GM18499 (cell line): Measurements from ENCODE around the gene NSUN2.
"Not testable (repeated sequence)": the region's sequence is repeated elsewhere in the genome, so short reads cannot be mapped to it uniquely, and the experiment has no call there.

ENCODE experiments used
- ATAC-seq: cut with Tn5 transposase; IDR thresholded peaks from one replicate; pipeline ENCODE4 v1.9.1; 2021; ENCODE audit warnings: moderate number of reproducible peaks; ENCODE audit not compliant: insufficient read depth, unreplicated experiment

Gene NSUN2

GRCh38 chr5:6632888-6633468 is at the start of gene NSUN2, which contains the start of gene SRD5A1:
NSUN2 (minus strand) TSS chr5:6633044; CDS start chr5:6632979, 65 bp downstream.
SRD5A1 (plus strand) TSS chr5:6633440; CDS start chr5:6633577, 137 bp downstream.
- ATAC-seq = peak; percentile 72

- ATAC-seq = no peak
Observed at GRCh38 chr5:6682239-6682638, 49.4 kb upstream of the NSUN2 start.

GRCh38 chr5:6681682-6682081 is 48.8 kb upstream of the NSUN2 start:
- no peak for ATAC-seq

- ATAC-seq = no peak
Observed at GRCh38 chr5:6680922-6681321, 48.1 kb upstream of the NSUN2 start.

GRCh38 chr5:6678385-6678784 is 45.5 kb upstream of the NSUN2 start:
- no peak for ATAC-seq

GRCh38 chr5:6676702-6677101 is 43.9 kb upstream of the NSUN2 start:
- no peak for ATAC-seq

GRCh38 chr5:6675784-6676491 is 43.1 kb upstream of the NSUN2 start:
- no peak for ATAC-seq

- ATAC-seq = no peak
Observed at GRCh38 chr5:6674886-6675285, 42.0 kb upstream of the NSUN2 start.

GRCh38 chr5:6674421-6674820 is 41.6 kb upstream of the NSUN2 start:
- no peak for ATAC-seq

GRCh38 chr5:6673963-6674362 is 41.1 kb upstream of the NSUN2 start:
- no peak for ATAC-seq

GRCh38 chr5:6673031-6673430 is 40.2 kb upstream of the NSUN2 start:
- no peak for ATAC-seq

GRCh38 chr5:6668717-6669116 is 35.9 kb upstream of the NSUN2 start:
- not testable (repeated sequence) for ATAC-seq

- ATAC-seq = no peak
Observed at GRCh38 chr5:6667648-6668047, 34.8 kb upstream of the NSUN2 start.

- ATAC-seq = no peak
Observed at GRCh38 chr5:6666762-6667161, 33.9 kb upstream of the NSUN2 start.

- peak; percentile 51 for ATAC-seq
Observed at GRCh38 chr5:6660688-6661087, 27.8 kb upstream of the NSUN2 start.

- ATAC-seq = peak; percentile 50
Observed at GRCh38 chr5:6659941-6660684, 27.3 kb upstream of the NSUN2 start.

GRCh38 chr5:6656680-6657079 is 23.8 kb upstream of the NSUN2 start:
- no peak for ATAC-seq

GRCh38 chr5:6655432-6655831 is 22.6 kb upstream of the NSUN2 start:
- ATAC-seq = no peak

- ATAC-seq = peak; percentile 83
Observed at GRCh38 chr5:6652025-6652424, 19.2 kb upstream of the NSUN2 start.

GRCh38 chr5:6649681-6650080 is 16.8 kb upstream of the NSUN2 start:
- no peak for ATAC-seq

GRCh38 chr5:6649186-6649585 is 16.3 kb upstream of the NSUN2 start:
- ATAC-seq = no peak
